IMR-90 (cell line): ENCODE measurements around the gene KRTAP5-9. TPM values are rescaled to one million over a fixed set of nuclear protein-coding genes. Genes with fewer than 3 reads are reported as not detected.

ENCODE experiments used
- ATAC-seq: fragments of 200-7000 bp; cut with Tn5 transposase; 2 replicates; pipeline ENCODE4 v1.9.1; 2020; ENCODE audit warnings: low read depth, mild to moderate bottlenecking, moderate library complexity
- BruUV-seq: library from RNA; stranded (reverse); fragments of 400-500 nt; replicated peaks from 2 replicates; lab custom pipeline; 2021; lab: Mats Ljungman, UMichigan
- CTCF ChIA-PET: fragments of 300-600 bp; formaldehyde crosslinking; extraction: SDS; loops from one replicate; lab custom pipeline; 2021; ENCODE audit warnings: antibody characterized with exemption; lab: Yijun Ruan, JAX
- POLR2A ChIA-PET: fragments of 300-600 bp; sonication (Branson Sonifier 250); formaldehyde crosslinking; loops from one replicate; lab custom pipeline; 2022; ENCODE audit warnings: antibody characterized with exemption; ENCODE audit not compliant: unreplicated experiment; lab: Charles Lee
- DNase-seq: peaks from one replicate; pipeline ENCODE4 v3.0.0; 2013
- H2AFZ ChIP-seq: replicated peaks from 2 replicates; pipeline ENCODE3; 2013; ENCODE audit warnings: low read length, mild to moderate bottlenecking; ENCODE audit not compliant: poor library complexity
- H2AK5ac ChIP-seq: 2 replicates; pipeline ENCODE4 v1.6.1; 2013; ENCODE audit warnings: low read depth, low read length, inconsistent platforms
- H2AK9ac ChIP-seq: replicated peaks from 2 replicates; pipeline ENCODE3; 2013; ENCODE audit warnings: mild to moderate bottlenecking, low read depth, low read length, moderate library complexity; ENCODE audit not compliant: poor library complexity
- H2BK120ac ChIP-seq: 2 replicates; pipeline ENCODE4 v1.6.1; 2013; ENCODE audit warnings: low read depth, low read length, inconsistent platforms
- H2BK15ac ChIP-seq: 3 replicates; pipeline ENCODE4 v1.6.1; 2013; ENCODE audit warnings: low read depth, low read length, inconsistent platforms
- H2BK20ac ChIP-seq: 2 replicates; pipeline ENCODE4 v1.6.1; 2013; ENCODE audit warnings: low read depth, mild to moderate bottlenecking, inconsistent platforms, low read length, moderate library complexity
- H2BK5ac ChIP-seq: 2 replicates; pipeline ENCODE4 v1.6.1; 2013; ENCODE audit warnings: mild to moderate bottlenecking, low read depth, low read length, inconsistent platforms; ENCODE audit not compliant: poor library complexity, severe bottlenecking
- H3K14ac ChIP-seq: replicated peaks from 2 replicates; pipeline ENCODE4 v1.6.1; 2013; ENCODE audit warnings: low read depth, low read length, inconsistent platforms
- H3K18ac ChIP-seq: 2 replicates; pipeline ENCODE4 v1.6.1; 2013; ENCODE audit warnings: low read depth, low read length, control low read depth
- H3K23ac ChIP-seq: 2 replicates; pipeline ENCODE4 v1.6.1; 2013; ENCODE audit warnings: low read depth, low read length, inconsistent platforms
- H3K27ac ChIP-seq: 2 replicates; pipeline ENCODE4 v1.5.1; 2013; ENCODE audit warnings: mild to moderate bottlenecking, control low read depth, low read length; ENCODE audit not compliant: insufficient read depth
- H3K27me3 ChIP-seq: 2 replicates; pipeline ENCODE4 v1.6.1; 2013; ENCODE audit warnings: low read length; ENCODE audit not compliant: control insufficient read depth, insufficient read depth
- H3K36me3 ChIP-seq: 2 replicates; pipeline ENCODE4 v1.6.1; 2013; ENCODE audit warnings: low read length, mixed read lengths; ENCODE audit not compliant: control insufficient read depth, insufficient read depth
- H3K4ac ChIP-seq: 2 replicates; pipeline ENCODE4 v1.6.1; 2013; ENCODE audit warnings: low read depth, low read length, inconsistent platforms
- H3K4me1 ChIP-seq: 2 replicates; pipeline ENCODE4 v1.6.1; 2013; ENCODE audit warnings: low read length, mixed read lengths; ENCODE audit not compliant: control insufficient read depth, insufficient read depth
- H3K4me2 ChIP-seq: 2 replicates; pipeline ENCODE4 v1.6.1; 2013; ENCODE audit warnings: low read depth, mild to moderate bottlenecking, control low read depth, low read length, moderate library complexity
- H3K4me3 ChIP-seq: 2 replicates; pipeline ENCODE4 v1.5.1; 2013; ENCODE audit warnings: low read depth, mild to moderate bottlenecking, control low read depth, low read length, moderate library complexity; ENCODE audit not compliant: insufficient read depth
- H3K56ac ChIP-seq: 2 replicates; pipeline ENCODE4 v1.6.1; 2013; ENCODE audit warnings: low read length, inconsistent platforms; ENCODE audit not compliant: insufficient read depth; ENCODE audit errors: extremely low read depth
- H3K79me1 ChIP-seq, 2 experiments: 2 replicates each; pipeline ENCODE4 v1.6.1; 2013; ENCODE audit warnings: low read length in 2 of 2, inconsistent platforms in 1 of 2, low read depth in 1 of 2
- H3K9ac ChIP-seq: 2 replicates; pipeline ENCODE4 v1.6.1; 2013; ENCODE audit warnings: low read depth, low read length, control low read depth
- H3K9me1 ChIP-seq: 2 replicates; pipeline ENCODE4 v1.6.1; 2013; ENCODE audit warnings: low read length, inconsistent platforms; ENCODE audit not compliant: insufficient read depth
- H3K9me3 ChIP-seq: 2 replicates; pipeline ENCODE4 v1.6.1; 2013; ENCODE audit warnings: low read length; ENCODE audit not compliant: control insufficient read depth, insufficient read depth
- H4K20me1 ChIP-seq: 2 replicates; pipeline ENCODE4 v1.6.1; 2013; ENCODE audit warnings: low read length, inconsistent platforms; ENCODE audit not compliant: insufficient read depth
- H4K5ac ChIP-seq: 2 replicates; pipeline ENCODE4 v1.6.1; 2013; ENCODE audit warnings: mild to moderate bottlenecking, low read depth, low read length, control low read depth
- H4K8ac ChIP-seq, 2 experiments: 2 replicates each; pipeline ENCODE4 v1.6.1; 2013; ENCODE audit warnings: low read depth in 2 of 2, low read length in 2 of 2, control low read depth in 1 of 2, inconsistent platforms in 1 of 2
- H4K91ac ChIP-seq: 2 replicates; pipeline ENCODE4 v1.6.1; 2013; ENCODE audit warnings: low read depth, low read length, inconsistent platforms; ENCODE audit not compliant: insufficient read depth
- BHLHE40 ChIP-seq: fragments of 150-350 bp; IDR thresholded peaks from 2 replicates; pipeline ENCODE4 v1.6.1; 2016; ENCODE audit warnings: mild to moderate bottlenecking, low read depth, low read length
- CEBPB ChIP-seq: IDR thresholded peaks from 2 replicates; pipeline ENCODE4 v1.6.1; 2012; ENCODE audit warnings: low read depth, low read length, improper control_type of control experiment
- CHD1 ChIP-seq: IDR thresholded peaks from 2 replicates; pipeline ENCODE4 v1.6.1; 2012; ENCODE audit warnings: low read depth, low read length, improper control_type of control experiment
- CTCF ChIP-seq: conservative IDR thresholded peaks from 2 replicates; pipeline ENCODE4 v1.5.1; 2012; ENCODE audit warnings: mild to moderate bottlenecking, low read depth, low read length, improper control_type of control experiment
- ELK1 ChIP-seq: fragments of 150-350 bp; IDR thresholded peaks from 2 replicates; pipeline ENCODE4 v1.6.1; 2016; ENCODE audit warnings: low read depth, mild to moderate bottlenecking, low read length, moderate library complexity, borderline replicate concordance
- MAFK ChIP-seq: IDR thresholded peaks from 2 replicates; pipeline ENCODE4 v1.6.1; 2012; ENCODE audit warnings: low read depth, low read length, improper control_type of control experiment
- MXI1 ChIP-seq: IDR thresholded peaks from 2 replicates; pipeline ENCODE4 v1.6.1; 2012; ENCODE audit warnings: low read depth, mild to moderate bottlenecking, low read length, moderate library complexity, borderline replicate concordance
- NFE2L2 ChIP-seq: fragments of 150-350 bp; IDR thresholded peaks from 2 replicates; pipeline ENCODE4 v1.6.1; 2016; ENCODE audit warnings: low read depth, mild to moderate bottlenecking, low read length
- POLR2A ChIP-seq: IDR thresholded peaks from 2 replicates; pipeline ENCODE4 v1.6.1; 2012; ENCODE audit warnings: mild to moderate bottlenecking, low read depth, low read length
- RAD21 ChIP-seq: IDR thresholded peaks from 2 replicates; pipeline ENCODE4 v1.6.1; 2012; ENCODE audit warnings: low read length, improper control_type of control experiment
- RCOR1 ChIP-seq: IDR thresholded peaks from 2 replicates; pipeline ENCODE4 v1.6.1; 2012; ENCODE audit warnings: mild to moderate bottlenecking, low read length, improper control_type of control experiment; ENCODE audit not compliant: insufficient replicate concordance
- RFX5 ChIP-seq: IDR thresholded peaks from 2 replicates; pipeline ENCODE4 v1.8.0; 2012; ENCODE audit warnings: low read depth, mild to moderate bottlenecking, low read length, moderate library complexity
- SMC3 ChIP-seq: fragments of 150-350 bp; IDR thresholded peaks from 2 replicates; pipeline ENCODE4 v1.6.1; 2016; ENCODE audit warnings: low read depth, mild to moderate bottlenecking, antibody characterized with exemption, low read length, moderate library complexity
- USF2 ChIP-seq: fragments of 150-350 bp; IDR thresholded peaks from 2 replicates; pipeline ENCODE4 v1.6.1; 2017; ENCODE audit warnings: mild to moderate bottlenecking, antibody characterized with exemption, low read length, low read depth
- WGBS, 2 experiments: methylation state at CpG; one replicate each; pipeline versions ENCODE4 v1.1.5 to v1.1.7; 2013; ENCODE audit warnings: missing lambda C conversion rate in 2 of 2; ENCODE audit not compliant: insufficient read length in 1 of 2; ENCODE audit errors: extremely low coverage in 2 of 2; 5-methylcytosine and 5-hydroxymethylcytosine counted together
- dilution Hi-C: fragments of 300-500 bp; cut with HindIII; formaldehyde crosslinking; loops from one replicate; pipeline ENCODE4 v1.14.3; 2018; ENCODE audit warnings: low sequenced_read_pairs; ENCODE audit not compliant: unreplicated experiment
- in situ Hi-C: fragments of 300-500 bp; cut with MboI; formaldehyde crosslinking; loops from 3 replicates; pipeline ENCODE4 v1.14.3; 2019; ENCODE audit warnings: low sequenced_read_pairs, inconsistent platforms, mixed read lengths
- intact Hi-C: fragments of 100-400 bp; cut with micrococcal nuclease; formaldehyde crosslinking; loops from 2 replicates; pipeline ENCODE4 v1.10.0; 2022
- polyA plus RNA-seq, 3 experiments: library from polyadenylated mRNA; depleted of rRNA; stranded (reverse); fragments of >200 nt; gene quantifications; 2 replicates each; pipeline ENCODE4 v1.2.3, GENCODE V29; 2012; ENCODE audit warnings: low replicate concordance in 1 of 3
- total RNA-seq: library from RNA; depleted of rRNA; stranded (reverse); fragments of >200 nt; gene quantifications from 2 replicates; pipeline ENCODE4 v1.2.3, GENCODE V29; 2012

KRTAP5-9 gene
- total and polyA plus RNA-seq, 2 of the 4 experiments (the other 2 are of a cell fraction) = 0.09 TPM; not detected in 1

- dilution Hi-C loops = no loop called here
- ATAC-seq = no peak
- CTCF ChIA-PET = no interaction called here
Measured at GRCh38 chr11:71542879-71543777, 5.1 kb upstream of the KRTAP5-9 start.

More at GRCh38 chr11:71542879-71543777, 5.1 kb upstream of the KRTAP5-9 start:
- Histone ChIP-seq H3K4me2 (no peak overlapping the region), H3K79me1 (no peaks in the 10 kb centered on the region), H3K23ac (no peak overlapping the region), H3K27me3 (peaks cover 18% of the 10 kb centered on the region), H3K9me3 (no peaks in the 10 kb centered on the region), H2BK5ac (no peak overlapping the region), H2AK5ac (no peak overlapping the region), H4K8ac (no peak overlapping the region), H3K56ac (no peak overlapping the region), H2AK9ac (no peak overlapping the region), H3K36me3 (no peaks in the 10 kb centered on the region), H2BK15ac (no peak overlapping the region), H4K91ac (no peak overlapping the region), H3K14ac (no peak overlapping the region), H4K20me1 (no peaks in the 10 kb centered on the region), H3K4me3 (no peak overlapping the region), H3K27ac (no peak overlapping the region), H3K18ac (no peak overlapping the region), H3K4ac (no peak overlapping the region), H3K9ac (no peak overlapping the region), H2BK20ac (no peak overlapping the region), H2AFZ (no peak overlapping the region), H3K4me1 (no peaks in the 10 kb centered on the region), H4K5ac (no peak overlapping the region), H2BK120ac (no peak overlapping the region), H3K9me1 (no peaks in the 10 kb centered on the region)
- WGBS, 2 experiments = 40% methylated on average over 6 of the region's 15 CpGs; no CpG with 5 or more reads in 1 of the 2 experiments
- no peak for DNase-seq
- POLR2A ChIA-PET = no interaction called here
- TF ChIP-seq RAD21 (no peak), CTCF (no peak), POLR2A (no peak), MXI1 (no peak), SMC3 (no peak), MAFK (no peak), CHD1 (no peak), BHLHE40 (no peak), RCOR1 (no peak), USF2 (no peak), CEBPB (no peak), ELK1 (no peak), NFE2L2 (no peak), RFX5 (no peak)
- intact Hi-C loops (no loop called here), in situ Hi-C loops (no loop called here)
- no TSS peak for BruUV-seq
